H1 (cell line): Measurements from ENCODE around the gene IFI27L1. TPM values are rescaled to one million over a fixed set of nuclear protein-coding genes. Genes with fewer than 3 reads are reported as not detected.

Experiments used
- CTCF ChIA-PET: fragments of 300-600 bp; sonication (Branson Sonifier 250); formaldehyde crosslinking; loops from one replicate; lab custom pipeline; 2021; ENCODE audit not compliant: partially characterized antibody; lab: Charles Lee
- POLR2A ChIA-PET: fragments of 300-600 bp; sonication (Branson Sonifier 250); formaldehyde crosslinking; loops from one replicate; lab custom pipeline; 2021; ENCODE audit warnings: inconsistent platforms; ENCODE audit not compliant: partially characterized antibody; lab: Charles Lee
- DNase-seq, 2 experiments: peaks; one replicate each; pipeline versions ENCODE4 v3.0.0 to v3.0.0-alpha.2; 2010 to 2022; ENCODE audit warnings: low spot score in 2 of 2, low read depth in 1 of 2, mixed read lengths in 1 of 2
- FAIRE-seq: peaks from 2 replicates; lab custom pipeline; 2011; peaks lifted over from hg19 to GRCh38; lab: Jason Lieb, UNC
- H2AFZ ChIP-seq: 2 replicates; pipeline ENCODE4 v1.8.1; 2012; ENCODE audit warnings: low read length, inconsistent platforms
- H2AK5ac ChIP-seq: 2 replicates; pipeline ENCODE4 v1.6.1; 2013; ENCODE audit warnings: low read depth, low read length
- H2BK120ac ChIP-seq: replicated peaks from 2 replicates; pipeline ENCODE3; 2013; ENCODE audit warnings: low read depth, low read length, inconsistent platforms
- H2BK12ac ChIP-seq: 2 replicates; pipeline ENCODE4 v1.6.1; 2013; ENCODE audit warnings: low read depth, low read length
- H2BK15ac ChIP-seq: 2 replicates; pipeline ENCODE4 v1.6.1; 2013; ENCODE audit warnings: low read length
- H2BK20ac ChIP-seq: 2 replicates; pipeline ENCODE4 v1.6.1; 2013; ENCODE audit warnings: low read length
- H2BK5ac ChIP-seq: 2 replicates; pipeline ENCODE4 v1.6.1; 2013; ENCODE audit warnings: low read depth, low read length
- H3K14ac ChIP-seq: 2 replicates; pipeline ENCODE4 v1.6.1; 2013; ENCODE audit warnings: inconsistent platforms; ENCODE audit not compliant: insufficient read length
- H3K18ac ChIP-seq: 2 replicates; pipeline ENCODE4 v1.6.1; 2013; ENCODE audit warnings: low read length; ENCODE audit errors: extremely low read depth
- H3K23ac ChIP-seq: 2 replicates; pipeline ENCODE4 v1.6.1; 2013; ENCODE audit warnings: inconsistent platforms; ENCODE audit not compliant: insufficient read length
- H3K23me2 ChIP-seq: 2 replicates; pipeline ENCODE4 v1.6.1; 2013; ENCODE audit warnings: low read depth, low read length
- H3K27ac ChIP-seq: 2 replicates; pipeline ENCODE4 v1.6.1; 2011; ENCODE audit warnings: low read depth, low read length, inconsistent platforms
- H3K27me3 ChIP-seq, 4 experiments: replicated peaks in 1 of 4; 1 replicate in 1 of 4; 2 replicates in 3 of 4; pipeline versions ENCODE4 v1.6.1 to v1.8.1; 2011 to 2013; ENCODE audit warnings: low read length in 3 of 4, mild to moderate bottlenecking in 3 of 4, inconsistent platforms in 2 of 4, mixed read lengths in 2 of 4, moderate library complexity in 1 of 4; ENCODE audit not compliant: control insufficient read depth in 3 of 4, insufficient read depth in 3 of 4; ENCODE audit errors: extremely low read depth in 1 of 4
- H3K36me3 ChIP-seq, 4 experiments: 2 replicates each; pipeline versions ENCODE4 v1.6.1 to v1.8.1; 2011 to 2013; ENCODE audit warnings: mild to moderate bottlenecking in 4 of 4, low read length in 3 of 4, moderate library complexity in 2 of 4, control low read depth in 1 of 4, inconsistent platforms in 1 of 4; ENCODE audit not compliant: insufficient read depth in 4 of 4, control insufficient read depth in 2 of 4
- H3K4ac ChIP-seq: replicated peaks from 2 replicates; pipeline ENCODE3; 2013; ENCODE audit warnings: low read length, low read depth, mixed read lengths, inconsistent platforms; ENCODE audit not compliant: insufficient read length
- H3K4me1 ChIP-seq, 4 experiments: replicated peaks in 1 of 4; 1 replicate in 1 of 4; 2 replicates in 3 of 4; pipeline versions ENCODE4 v1.6.1 to v1.8.1; 2011 to 2013; ENCODE audit warnings: low read length in 3 of 4, inconsistent platforms in 2 of 4, mixed read lengths in 1 of 4; ENCODE audit not compliant: insufficient read depth in 4 of 4, control insufficient read depth in 3 of 4
- H3K4me2 ChIP-seq, 2 experiments: 2 replicates each; pipeline versions ENCODE4 v1.6.1 to v1.8.1; 2011 to 2013; ENCODE audit warnings: low read depth in 2 of 2, low read length in 2 of 2, control low read depth in 1 of 2, inconsistent platforms in 1 of 2, mild to moderate bottlenecking in 1 of 2; ENCODE audit not compliant: insufficient read depth in 1 of 2
- H3K4me3 ChIP-seq, 4 experiments: fragments of 200-600, 300-600 bp in 1 of 4; sonication (generic), shearing (Covaris generic), sonication (Bioruptor Twin) in 1 of 4; 2 replicates each; pipeline versions ENCODE4 v1.5.1 to v1.8.1; 2011 to 2016; ENCODE audit warnings: low read length in 4 of 4, low read depth in 3 of 4, control low read depth in 2 of 4, inconsistent platforms in 2 of 4, mild to moderate bottlenecking in 2 of 4, mixed read lengths in 1 of 4, moderate library complexity in 1 of 4; ENCODE audit not compliant: insufficient read depth in 2 of 4; ENCODE audit errors: extremely low read depth in 1 of 4
- H3K56ac ChIP-seq: replicated peaks from 2 replicates; pipeline ENCODE3; 2013; ENCODE audit warnings: low read depth, mild to moderate bottlenecking, mixed read lengths, low read length, inconsistent platforms; ENCODE audit not compliant: insufficient read length
- H3K79me1 ChIP-seq: 2 replicates; pipeline ENCODE4 v1.6.1; 2013; ENCODE audit warnings: low read depth, low read length, control low read depth
- H3K79me2 ChIP-seq, 2 experiments: 2 replicates each; pipeline versions ENCODE4 v1.6.1 to v1.8.1; 2012 to 2013; ENCODE audit warnings: low read length in 2 of 2, mild to moderate bottlenecking in 2 of 2, inconsistent platforms in 1 of 2; ENCODE audit not compliant: insufficient read depth in 2 of 2, control insufficient read depth in 1 of 2
- H3K9ac ChIP-seq, 4 experiments: replicated peaks in 1 of 4; 1 replicate in 1 of 4; 2 replicates in 3 of 4; pipeline versions ENCODE4 v1.6.1 to v1.8.1; 2011 to 2013; ENCODE audit warnings: low read depth in 3 of 4, low read length in 3 of 4, control low read depth in 2 of 4, mild to moderate bottlenecking in 2 of 4, moderate library complexity in 2 of 4, inconsistent platforms in 1 of 4; ENCODE audit errors: extremely low read depth in 1 of 4
- H3K9me3 ChIP-seq, 2 experiments: 2 replicates each; pipeline versions ENCODE4 v1.6.1 to v1.8.1; 2012 to 2013; ENCODE audit warnings: mild to moderate bottlenecking in 2 of 2, moderate library complexity in 2 of 2, control low read depth in 1 of 2, inconsistent platforms in 1 of 2, low read depth in 1 of 2, low read length in 1 of 2, mixed read lengths in 1 of 2; ENCODE audit not compliant: insufficient read depth in 2 of 2
- H4K20me1 ChIP-seq, 2 experiments: replicated peaks in 1 of 2; 2 replicates each; pipeline versions ENCODE3 to v1.8.1; 2011 to 2013; ENCODE audit warnings: inconsistent platforms in 2 of 2, low read length in 2 of 2, mild to moderate bottlenecking in 1 of 2; ENCODE audit not compliant: insufficient read depth in 2 of 2, control insufficient read depth in 1 of 2
- H4K5ac ChIP-seq: 2 replicates; pipeline ENCODE4 v1.6.1; 2013; ENCODE audit warnings: low read length, low read depth, mixed read lengths, inconsistent platforms; ENCODE audit not compliant: insufficient read length
- H4K8ac ChIP-seq: 2 replicates; pipeline ENCODE4 v1.8.0; 2013; ENCODE audit warnings: mild to moderate bottlenecking, moderate library complexity, low read length, inconsistent platforms; ENCODE audit not compliant: insufficient read depth; ENCODE audit errors: extremely low read depth
- H4K91ac ChIP-seq: replicated peaks from 2 replicates; pipeline ENCODE3; 2013; ENCODE audit warnings: low read length, mixed read lengths, inconsistent platforms; ENCODE audit not compliant: insufficient read length
- CEBPB ChIP-seq: IDR thresholded peaks from 2 replicates; pipeline ENCODE4 v1.6.1; 2012; ENCODE audit warnings: low read depth, low read length
- WGBS, 2 experiments: shearing (Covaris generic) in 1 of 2; methylation state at CpG; one replicate each; pipeline versions ENCODE4 v1.1.6 to v1.1.7; 2013 to 2015; ENCODE audit warnings: low lambda C conversion rate in 2 of 2, mixed read lengths in 2 of 2, inconsistent platforms in 1 of 2, low coverage in 1 of 2, missing lambda C conversion rate in 1 of 2; ENCODE audit not compliant: insufficient replicate concordance in 2 of 2, insufficient coverage in 1 of 2, insufficient read length in 1 of 2; ENCODE audit errors: extremely low coverage in 1 of 2, missing lambda C conversion rate in 1 of 2; 5-methylcytosine and 5-hydroxymethylcytosine counted together
- polyA plus RNA-seq, 7 experiments: library from polyadenylated mRNA; depleted of rRNA in 3 of 7; stranded (reverse) in 5 of 7; unstranded in 2 of 7; fragments of >200 nt in 5 of 7; fragments of 200-250 nt in 2 of 7; gene quantifications; 1 replicate in 5 of 7; 2 replicates in 1 of 7; 4 replicates in 1 of 7; pipeline versions ENCODE4 v1.2.1 to v1.2.3, GENCODE V29; 2011 to 2013; ENCODE audit warnings: missing spikeins in 2 of 7, mixed read lengths in 2 of 7
- total RNA-seq: library from RNA; stranded (reverse); fragmentation: NEBNext Ultra II Directional; extraction: Animal tissue kit (Norgen Biotek cat#: 25700); gene quantifications from 2 replicates; pipeline ENCODE4 v1.2.1, GENCODE V29; 2021

IFI27L1 gene
- total and polyA plus RNA-seq, 2 of the 8 experiments (the other 6 are each of a cell fraction or from before 2014, with no cell fraction given) = 21.2 to 30.5 TPM

DNA sequence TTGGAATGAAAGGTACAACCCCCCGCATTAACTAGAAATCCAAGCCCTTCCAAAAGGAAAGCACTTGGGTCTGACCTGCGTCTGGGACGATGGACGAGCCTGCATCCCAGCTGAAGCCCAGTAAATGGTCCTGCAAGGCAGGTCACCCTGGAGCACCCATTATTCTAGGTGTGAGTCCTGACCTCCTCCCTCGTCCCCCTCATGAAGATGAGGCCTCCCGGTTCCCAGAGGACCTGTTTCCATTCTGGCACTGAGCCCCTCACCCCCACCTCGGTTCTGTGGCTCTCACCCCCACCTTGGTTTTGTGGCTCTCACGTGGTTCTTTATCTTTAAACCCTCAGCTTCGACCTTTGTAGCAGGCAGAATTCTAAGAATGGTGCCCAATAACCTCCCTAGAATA lies 36.7 kb downstream of the IFI27L1 start:
- Histone ChIP-seq H3K23me2 (no peaks in the 10 kb centered on the region), H3K9ac (no peak overlapping the region), H3K79me2 (no peaks in the 10 kb centered on the region), H2BK5ac (no peak overlapping the region), H3K27ac (no peak overlapping the region), H3K27me3 (peaks cover 0 to 2% (median 0%) of the 10 kb centered on the region in 4 experiments; a peak in 1 of 7 replicates), H2BK120ac (no peak overlapping the region), H4K20me1 (no peaks in the 10 kb centered on the region), H2AFZ (no peak overlapping the region), H2BK12ac (no peak overlapping the region), H3K18ac (no peak overlapping the region), H3K9me3 (peaks cover 2 to 7% of the 10 kb centered on the region in 2 experiments; a peak in 1 of 4 replicates), H2AK5ac (no peak overlapping the region), H3K4me1 (no peaks in the 10 kb centered on the region), H2BK20ac (no peak overlapping the region), H3K36me3 (no peaks in the 10 kb centered on the region), H4K91ac (no peak overlapping the region), H3K23ac (no peak overlapping the region), H4K8ac (no peak overlapping the region), H3K14ac (no peak overlapping the region), H4K5ac (no peak overlapping the region), H3K4me2 (no peak overlapping the region), H3K79me1 (no peaks in the 10 kb centered on the region), H3K4me3 (no peak overlapping the region), H3K56ac (no peak overlapping the region), H2BK15ac (no peak overlapping the region), H3K4ac (no peak overlapping the region)
- ChIA-PET POLR2A (interaction anchor here (3.7 kb wide), 1 partner anchor 11 kb away, joined by 11 read pairs; the partner anchor contains the start of gene IFI27L2), CTCF (interaction anchor here (1.2 kb wide), 1 partner anchor 66 kb away, joined by 3 read pairs; no protein-coding TSS in a partner anchor)
- no peak for FAIRE-seq
- TF ChIP-seq CEBPB = no peak
- WGBS, 2 experiments = 90% methylated on average over 9 of the region's 9 CpGs; no CpG with 5 or more reads in 1 of the 2 experiments
- DNase-seq = no peak
